SK-N-SH treated with all-trans-retinoic acid at 6 μM for 48 hours (cell line): ENCODE measurements around the gene PRIMA1.

ENCODE experiments used
- ATAC-seq: fragments of 200-7000 bp; cut with Tn5 transposase; 3 replicates; pipeline ENCODE4 v1.9.1; 2020; ENCODE audit warnings: mild to moderate bottlenecking, moderate library complexity
- ARNTL ChIP-seq: fragments of 450-650 bp; formaldehyde crosslinking; IDR thresholded peaks from 2 replicates; pipeline ENCODE4 v1.5.0; 2020; ENCODE audit warnings: low read depth, mild to moderate bottlenecking, moderate library complexity, borderline replicate concordance
- BACH2 ChIP-seq: fragments of 250-450 bp; sonication (Bioruptor Pico); IDR thresholded peaks from 2 replicates; pipeline ENCODE4 v1.9.0; 2021; ENCODE audit warnings: mild to moderate bottlenecking, borderline replicate concordance
- CREB5 ChIP-seq: fragments of 250-450 bp; sonication (Bioruptor Pico); IDR thresholded peaks from 2 replicates; pipeline ENCODE4 v1.5.1; 2020; ENCODE audit warnings: low read depth, mild to moderate bottlenecking, moderate library complexity
- CSDC2 ChIP-seq: fragments of 250-450 bp; sonication (Bioruptor Pico); IDR thresholded peaks from 2 replicates; pipeline ENCODE4 v1.5.0; 2020; ENCODE audit warnings: mild to moderate bottlenecking, moderate library complexity
- ESRRG ChIP-seq: fragments of 250-450 bp; sonication (Bioruptor Pico); IDR thresholded peaks from 2 replicates; pipeline ENCODE4 v1.6.1; 2021; ENCODE audit warnings: mild to moderate bottlenecking
- GLIS3 ChIP-seq: fragments of 250-450 bp; sonication (Bioruptor Pico); IDR thresholded peaks from 2 replicates; pipeline ENCODE4 v1.5.0; 2020; ENCODE audit warnings: mild to moderate bottlenecking, moderate library complexity
- OSR1 ChIP-seq: fragments of 250-450 bp; sonication (Bioruptor Pico); IDR thresholded peaks from 2 replicates; pipeline ENCODE4 v1.8.0; 2022; ENCODE audit warnings: moderate library complexity, mild to moderate bottlenecking, inconsistent platforms
- PATZ1 ChIP-seq: fragments of 250-450 bp; sonication (Bioruptor Pico); IDR thresholded peaks from 2 replicates; pipeline ENCODE4 v1.8.0; 2020; ENCODE audit warnings: mild to moderate bottlenecking, moderate library complexity, borderline replicate concordance
- POU6F1 ChIP-seq: fragments of 250-450 bp; sonication (Bioruptor Pico); IDR thresholded peaks from 2 replicates; pipeline ENCODE4 v1.8.0; 2021; ENCODE audit warnings: low read depth, mild to moderate bottlenecking, moderate library complexity, borderline replicate concordance
- PPARA ChIP-seq: fragments of 250-450 bp; sonication (Bioruptor Pico); IDR thresholded peaks from 2 replicates; pipeline ENCODE4 v1.5.0; 2020; ENCODE audit warnings: mild to moderate bottlenecking, borderline replicate concordance
- RARB ChIP-seq: fragments of 250-450 bp; sonication (Bioruptor Pico); IDR thresholded peaks from 2 replicates; pipeline ENCODE4 v1.8.0; 2021; ENCODE audit warnings: mild to moderate bottlenecking, moderate library complexity
- SNAI2 ChIP-seq: fragments of 250-450 bp; sonication (Bioruptor Pico); IDR thresholded peaks from 2 replicates; pipeline ENCODE4 v1.5.0; 2020; ENCODE audit warnings: mild to moderate bottlenecking, moderate library complexity
- TCF4 ChIP-seq: fragments of 250-450 bp; sonication (Bioruptor Pico); IDR thresholded peaks from 2 replicates; pipeline ENCODE4 v1.8.0; 2021; ENCODE audit warnings: mild to moderate bottlenecking, moderate library complexity, borderline replicate concordance
- TSHZ2 ChIP-seq: fragments of 250-450 bp; sonication (Bioruptor Pico); IDR thresholded peaks from 2 replicates; pipeline ENCODE4 v1.5.0; 2020; ENCODE audit warnings: mild to moderate bottlenecking, moderate library complexity
- ZC3H10 ChIP-seq: fragments of 250-450 bp; sonication (Bioruptor Pico); IDR thresholded peaks from 2 replicates; pipeline ENCODE4 v1.5.1; 2021; ENCODE audit warnings: mild to moderate bottlenecking, moderate library complexity
- ZFP30 ChIP-seq: fragments of 450-650 bp; formaldehyde crosslinking; IDR thresholded peaks from 2 replicates; pipeline ENCODE4 v1.5.0; 2022; ENCODE audit warnings: mild to moderate bottlenecking, moderate library complexity
- ZNF565 ChIP-seq: fragments of 450-650 bp; formaldehyde crosslinking; conservative IDR thresholded peaks from 2 replicates; pipeline ENCODE4 v1.5.0; 2020; ENCODE audit warnings: low read depth, mild to moderate bottlenecking, moderate library complexity
- ZNF70 ChIP-seq: fragments of 450-650 bp; formaldehyde crosslinking; IDR thresholded peaks from 2 replicates; pipeline ENCODE4 v1.5.0; 2020; ENCODE audit warnings: mild to moderate bottlenecking, moderate library complexity
- ZNF8 ChIP-seq: fragments of 450-650 bp; formaldehyde crosslinking; IDR thresholded peaks from 2 replicates; pipeline ENCODE4 v1.5.0; 2020; ENCODE audit warnings: mild to moderate bottlenecking, moderate library complexity
- TF ChIP-seq, protein P1 (sequence below): fragments of 250-450 bp; sonication (Bioruptor Pico); IDR thresholded peaks from 2 replicates; pipeline ENCODE4 v1.5.1; 2021; ENCODE audit warnings: mild to moderate bottlenecking, moderate library complexity

The PRIMA1 gene

DNA sequence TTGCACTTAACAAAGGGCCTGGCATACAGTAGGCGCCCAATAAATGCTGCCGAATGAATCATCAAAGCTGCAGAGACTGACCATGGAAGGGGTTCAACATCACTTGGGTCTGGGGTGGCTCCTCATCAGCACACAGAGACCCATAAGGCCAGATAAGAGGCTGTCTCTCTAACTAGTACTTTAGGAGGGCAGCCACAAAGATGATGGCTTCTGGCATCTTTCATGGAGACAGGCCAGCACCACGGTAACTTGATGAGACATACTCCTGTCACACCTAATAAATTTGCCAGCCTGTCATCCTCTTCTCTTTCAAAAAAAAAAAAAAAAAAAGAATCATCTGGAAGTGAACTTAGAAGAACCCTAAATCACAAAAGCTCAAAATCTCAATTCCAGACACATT lies 3.4 kb downstream of the PRIMA1 start (continued):
- TF ChIP-seq PATZ1 (no peak), ARNTL (no peak), OSR1 (CRISPR knock-in tag) (no peak)
- TF ChIP-seq, all 23 proteins: peak for 0

GRCh38 chr14:93780813-93781400 lies 7.4 kb downstream of the PRIMA1 start:
- TF ChIP-seq ESRRG (CRISPR knock-in tag), result no peak
- no peak for TF ChIP-seq RARB (CRISPR knock-in tag)
- no peak for TF ChIP-seq ZNF8
- no peak for TF ChIP-seq ZFP30 (CRISPR knock-in tag)
- TF ChIP-seq ZC3H10 (CRISPR knock-in tag), result no peak
- no peak for TF ChIP-seq ZNF70 (CRISPR knock-in tag)
- no peak for TF ChIP-seq PATZ1
- TF ChIP-seq ARNTL, result no peak
- TF ChIP-seq CSDC2 (CRISPR knock-in tag), result no peak
- TF ChIP-seq, all 23 proteins: peak for 0
- no peak for ATAC-seq

DNA sequence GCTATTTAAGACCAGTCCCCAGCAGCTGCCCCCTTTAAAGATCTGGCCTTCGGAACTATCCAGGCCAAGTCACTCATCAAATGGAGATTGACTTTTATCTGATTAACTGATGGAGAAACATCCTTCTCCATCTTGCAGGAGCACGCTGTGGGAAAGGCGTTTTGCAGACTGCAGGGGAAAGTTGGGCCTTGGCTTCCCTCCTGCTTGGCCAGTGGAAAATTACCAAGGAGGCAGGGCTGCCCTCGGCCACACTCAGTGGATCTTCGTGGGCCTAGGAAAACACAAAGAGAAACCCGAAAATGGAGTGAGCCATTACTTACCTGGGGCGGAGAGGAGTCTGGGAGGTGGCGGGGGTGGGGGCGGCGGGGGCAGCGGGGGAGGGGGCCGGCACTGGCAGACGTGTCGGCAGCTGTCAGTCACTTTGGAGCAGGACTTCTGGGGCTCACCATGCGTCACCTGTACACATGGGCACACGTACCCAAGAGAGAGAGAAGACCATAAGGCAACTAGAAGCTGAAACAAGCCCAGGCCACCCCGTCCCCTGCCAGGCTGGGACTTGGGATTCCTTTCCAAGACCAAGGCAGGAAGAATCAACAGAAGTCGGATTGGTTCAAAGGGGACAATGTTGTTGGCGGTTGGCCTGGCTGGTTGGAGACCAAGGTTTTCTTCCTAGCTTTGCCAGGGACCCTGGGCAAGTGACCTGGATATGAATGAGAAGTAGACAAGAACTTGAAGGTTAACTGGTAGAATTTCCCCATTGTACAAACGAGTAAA lies 9.2 kb downstream of the PRIMA1 start:
- TF ChIP-seq GLIS3 (CRISPR knock-in tag) (no peak), ZNF8 (no peak), ZNF565 (CRISPR knock-in tag) (no peak), ESRRG (CRISPR knock-in tag) (no peak), SNAI2 (CRISPR knock-in tag) (no peak), ZNF70 (CRISPR knock-in tag) (no peak), PATZ1 (no peak), OSR1 (CRISPR knock-in tag) (no peak), ZC3H10 (CRISPR knock-in tag) (no peak), POU6F1 (no peak), CREB5 (CRISPR knock-in tag) (no peak), TCF4 (CRISPR knock-in tag) (no peak), ZFP30 (CRISPR knock-in tag) (no peak), PPARA (CRISPR knock-in tag) (no peak), TSHZ2 (CRISPR knock-in tag) (no peak), BACH2 (no peak)
- TF ChIP-seq, protein P1, sequence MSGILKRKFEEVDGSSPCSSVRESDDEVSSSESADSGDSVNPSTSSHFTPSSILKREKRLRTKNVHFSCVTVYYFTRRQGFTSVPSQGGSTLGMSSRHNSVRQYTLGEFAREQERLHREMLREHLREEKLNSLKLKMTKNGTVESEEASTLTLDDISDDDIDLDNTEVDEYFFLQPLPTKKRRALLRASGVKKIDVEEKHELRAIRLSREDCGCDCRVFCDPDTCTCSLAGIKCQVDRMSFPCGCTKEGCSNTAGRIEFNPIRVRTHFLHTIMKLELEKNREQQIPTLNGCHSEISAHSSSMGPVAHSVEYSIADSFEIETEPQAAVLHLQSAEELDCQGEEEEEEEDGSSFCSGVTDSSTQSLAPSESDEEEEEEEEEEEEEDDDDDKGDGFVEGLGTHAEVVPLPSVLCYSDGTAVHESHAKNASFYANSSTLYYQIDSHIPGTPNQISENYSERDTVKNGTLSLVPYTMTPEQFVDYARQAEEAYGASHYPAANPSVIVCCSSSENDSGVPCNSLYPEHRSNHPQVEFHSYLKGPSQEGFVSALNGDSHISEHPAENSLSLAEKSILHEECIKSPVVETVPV (CRISPR knock-in tag), result no peak
- TF ChIP-seq, all 23 proteins: peak for 0

More for the DNA sequence above, 9.2 kb downstream of the PRIMA1 start:
- ATAC-seq, result no peak; the same call in 2 of the 3 replicates
